Stomach (tissue), 9 donors: ENCODE results near the gene INAVA. TPM values are rescaled to one million over a fixed set of nuclear protein-coding genes. Genes with fewer than 3 reads are reported as not detected.

Experiments
- DNase-seq, 2 donors: peaks; one replicate each; pipeline versions ENCODE4 v3.0.0 to v3.0.0-alpha.2; 2013 to 2019
- H3K27ac ChIP-seq, 5 donors: fragments of 200-600 bp in 4 of 5; sonication (generic) in 4 of 5; one replicate each; pipeline ENCODE4 v1.5.1; 2013 to 2019; ENCODE audit warnings: mild to moderate bottlenecking in 1 of 5, moderate library complexity in 1 of 5
- H3K27me3 ChIP-seq, 3 donors: fragments of 200-600 bp; sonication (generic); one replicate each; pipeline ENCODE4 v1.5.1; 2017 to 2019; ENCODE audit warnings: mixed run types in 1 of 3
- H3K36me3 ChIP-seq, 4 donors: fragments of 200-600 bp; sonication (generic); 1 replicate in 3 of 4; 2 replicates in 1 of 4; pipeline ENCODE4 v1.5.1; 2016 to 2019
- H3K4me1 ChIP-seq, 4 donors: fragments of 200-600 bp; sonication (generic); one replicate each; pipeline ENCODE4 v1.5.1; 2016 to 2019
- H3K4me3 ChIP-seq, 4 donors: fragments of 200-600 bp; sonication (generic) in 3 of 4; one replicate each; pipeline ENCODE4 v1.5.1; 2016 to 2019; ENCODE audit warnings: mild to moderate bottlenecking in 1 of 4
- H3K9me3 ChIP-seq, 4 donors: fragments of 200-600 bp; sonication (generic); one replicate each; pipeline ENCODE4 v1.5.1; 2016 to 2019
- EP300 ChIP-seq: sonication (generic); formaldehyde crosslinking; IDR thresholded peaks from one replicate; pipeline ENCODE4 v1.6.1; 2017; ENCODE audit warnings: antibody characterized with exemption
- POLR2A ChIP-seq, 4 donors: fragments of 450-650 bp; IDR thresholded peaks; one replicate each; pipeline ENCODE4 v1.6.1; 2016; ENCODE audit warnings: antibody characterized with exemption in 4 of 4, control low read depth in 2 of 4, mild to moderate bottlenecking in 1 of 4, moderate library complexity in 1 of 4
- POLR2AphosphoS5 ChIP-seq, 3 donors: sonication (generic); formaldehyde crosslinking; IDR thresholded peaks; one replicate each; pipeline ENCODE4 v1.6.1; 2016; ENCODE audit warnings: antibody characterized with exemption in 3 of 3
- WGBS, 5 donors: extraction: QIAGEN DNeasy Blood & Tissue Kit in 3 of 5; methylation state at CpG; one replicate each; pipeline versions ENCODE4 v1.1.5 to v1.1.7; 2013 to 2018; 5-methylcytosine and 5-hydroxymethylcytosine counted together
- intact Hi-C: fragments of 100-400 bp; cut with DNase I; formaldehyde crosslinking; loops from one replicate; pipeline ENCODE4 v1.15.1; 2023; ENCODE audit warnings: low total_unique reads
- polyA plus RNA-seq, 3 donors: library from polyadenylated mRNA; stranded (reverse); fragments of 200-250 nt; gene quantifications; one replicate each; pipeline ENCODE4 v1.2.3, GENCODE V29; 2013
- total RNA-seq, 5 donors: library from RNA; depleted of rRNA; stranded (reverse); fragments of >200 nt; gene quantifications; one replicate each; pipeline versions ENCODE4 v1.1.0 to v1.2.3, GENCODE V29; 2014 to 2016
- TF ChIP-seq, protein P1 (sequence below), 7 experiments: fragments of 450-650 bp in 4 of 7; fragments of 200-600 bp in 3 of 7; sonication (generic) in 3 of 7; IDR thresholded peaks; one replicate each; pipeline ENCODE4 v1.5.1; 2016 to 2019; ENCODE audit warnings: antibody characterized with exemption in 7 of 7, control low read depth in 2 of 7, mild to moderate bottlenecking in 1 of 7
- donor health status: healthy with polysubstance abuse.
- donor health status: Bipolar disorder and iron deficiency.
- donor health status: healthy.

The INAVA gene
- total and polyA plus RNA-seq, 8 donors = 11.3 to 184 (median 71.4) TPM

DNA sequence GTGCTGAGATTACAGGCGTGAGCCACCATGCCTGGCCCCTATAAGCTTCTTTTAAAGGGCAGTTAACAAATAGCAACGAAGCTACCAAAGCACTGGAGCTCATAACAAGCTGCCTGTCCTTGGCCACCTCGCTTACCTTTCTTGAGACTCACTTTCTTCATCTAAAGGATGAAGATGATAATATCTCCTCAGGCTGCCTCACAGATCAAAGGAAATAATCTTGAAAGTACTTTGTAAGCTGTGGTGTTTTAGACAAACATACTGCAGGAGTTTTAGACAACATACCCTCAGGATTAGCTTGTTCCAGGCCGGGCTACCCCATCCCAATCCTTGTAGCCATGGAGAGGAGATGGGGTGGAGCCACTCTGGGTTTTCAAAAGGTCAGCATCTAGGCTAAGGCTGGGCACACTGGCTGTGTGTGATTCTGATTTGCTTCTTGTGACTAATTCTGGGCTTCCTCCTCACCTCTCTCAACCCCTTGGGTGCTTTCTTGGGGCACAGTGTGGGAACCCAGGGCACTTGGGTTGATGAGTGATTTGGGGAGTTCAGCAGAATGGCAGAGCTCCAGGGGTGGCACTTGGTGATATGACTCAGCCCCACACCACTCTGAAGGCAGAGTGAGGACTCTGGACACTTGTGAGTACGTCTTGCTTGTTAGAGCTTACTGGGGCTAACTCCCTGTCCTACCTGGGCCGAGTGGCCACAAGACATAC, 16.7 kb upstream of the INAVA start:
- TF ChIP-seq EP300 = no peak
- TF ChIP-seq, protein P1, sequence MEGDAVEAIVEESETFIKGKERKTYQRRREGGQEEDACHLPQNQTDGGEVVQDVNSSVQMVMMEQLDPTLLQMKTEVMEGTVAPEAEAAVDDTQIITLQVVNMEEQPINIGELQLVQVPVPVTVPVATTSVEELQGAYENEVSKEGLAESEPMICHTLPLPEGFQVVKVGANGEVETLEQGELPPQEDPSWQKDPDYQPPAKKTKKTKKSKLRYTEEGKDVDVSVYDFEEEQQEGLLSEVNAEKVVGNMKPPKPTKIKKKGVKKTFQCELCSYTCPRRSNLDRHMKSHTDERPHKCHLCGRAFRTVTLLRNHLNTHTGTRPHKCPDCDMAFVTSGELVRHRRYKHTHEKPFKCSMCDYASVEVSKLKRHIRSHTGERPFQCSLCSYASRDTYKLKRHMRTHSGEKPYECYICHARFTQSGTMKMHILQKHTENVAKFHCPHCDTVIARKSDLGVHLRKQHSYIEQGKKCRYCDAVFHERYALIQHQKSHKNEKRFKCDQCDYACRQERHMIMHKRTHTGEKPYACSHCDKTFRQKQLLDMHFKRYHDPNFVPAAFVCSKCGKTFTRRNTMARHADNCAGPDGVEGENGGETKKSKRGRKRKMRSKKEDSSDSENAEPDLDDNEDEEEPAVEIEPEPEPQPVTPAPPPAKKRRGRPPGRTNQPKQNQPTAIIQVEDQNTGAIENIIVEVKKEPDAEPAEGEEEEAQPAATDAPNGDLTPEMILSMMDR (IDR thresholded peaks at IDR 0.05) = no peak
- TF ChIP-seq POLR2A (IDR thresholded peaks at IDR 0.05) = no peak
- no peak for TF ChIP-seq POLR2AphosphoS5 (IDR thresholded peaks at IDR 0.05)
- 65 to 76% (median 73%) methylated on average over 6 of the region's 6 CpGs for WGBS, 5 donors
- Histone ChIP-seq H3K9me3 (no peaks in the 10 kb centered on the region), H3K27ac (no peak overlapping the region), H3K4me1 (peaks cover 9 to 12% (median 10%) of the 10 kb centered on the region in 4 donors), H3K36me3 (no peaks in the 10 kb centered on the region), H3K27me3 (peaks cover 8 to 53% (median 14%) of the 10 kb centered on the region in 3 donors), H3K4me3 (no peak overlapping the region)
- intact Hi-C loops = no loop called here
- no peak for DNase-seq

DNA sequence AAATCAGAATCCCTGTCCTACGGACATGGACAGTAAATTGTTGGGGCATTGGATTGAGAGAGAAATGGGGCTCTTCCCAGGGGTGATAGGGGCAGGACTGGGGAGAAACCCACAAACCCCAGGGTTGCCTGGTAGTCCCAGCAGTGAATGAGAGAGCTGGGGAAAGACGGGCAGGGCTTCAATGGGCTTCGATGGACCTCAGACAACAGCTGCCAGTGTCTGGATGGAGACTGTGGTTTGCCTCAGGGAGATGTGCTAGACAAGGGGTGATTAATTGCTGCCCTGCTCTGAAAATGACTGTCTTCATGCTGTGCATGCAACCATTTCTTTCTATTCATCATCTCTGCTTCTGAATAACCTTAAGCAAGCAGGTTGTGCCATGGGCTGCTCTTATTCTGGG, 14.5 kb upstream of the INAVA start:
- 52 to 66% (median 60%) methylated on average over 3 of the region's 3 CpGs for WGBS, 5 donors
- no peak overlapping the region for H3K4me3 ChIP-seq
- H3K27ac ChIP-seq = no peak overlapping the region
- H3K9me3 ChIP-seq = no peaks in the 10 kb centered on the region
- TF ChIP-seq POLR2A (IDR thresholded peaks at IDR 0.05) (no peak), POLR2AphosphoS5 (IDR thresholded peaks at IDR 0.05) (no peak), EP300 (no peak)
- TF ChIP-seq, protein P1 (IDR thresholded peaks at IDR 0.05) = no peak
- no peaks in the 10 kb centered on the region for H3K36me3 ChIP-seq
- intact Hi-C loops = no loop called here
- H3K27me3 ChIP-seq = peaks cover 0 to 30% (median 0%) of the 10 kb centered on the region in 3 donors
- no peak for DNase-seq
- no peaks in the 10 kb centered on the region for H3K4me1 ChIP-seq

DNA sequence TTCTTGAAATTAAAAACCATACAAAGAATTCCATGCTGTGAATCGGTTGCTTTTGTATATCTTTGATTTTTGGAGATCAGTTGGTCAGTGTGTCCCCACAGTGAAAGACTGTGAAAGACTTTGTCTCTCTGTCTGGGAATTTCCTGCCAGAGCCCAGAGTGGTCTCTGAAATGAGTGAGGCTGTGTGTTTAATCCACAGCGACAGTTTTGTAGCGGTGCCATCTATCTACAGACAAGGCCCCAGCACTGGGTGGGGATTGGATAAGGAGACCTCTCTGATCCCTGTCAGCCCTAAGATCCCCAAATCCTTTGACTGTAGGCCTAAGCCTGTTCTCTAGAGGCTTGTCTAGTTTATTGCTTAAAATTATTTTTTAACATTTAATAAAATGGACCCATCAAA, 11.6 kb upstream of the INAVA start:
- 74 to 88% (median 85%) methylated on average over 3 of the region's 3 CpGs for WGBS, 5 donors
- Histone ChIP-seq H3K4me3 (no peak overlapping the region), H3K36me3 (no peaks in the 10 kb centered on the region), H3K9me3 (no peaks in the 10 kb centered on the region), H3K27ac (no peak overlapping the region), H3K4me1 (no peaks in the 10 kb centered on the region), H3K27me3 (peaks cover 0 to 12% (median 0%) of the 10 kb centered on the region in 3 donors)
- intact Hi-C loops = no loop called here
- peak in 1 of 2 donors; percentile 10 for DNase-seq
- TF ChIP-seq, protein P1 (IDR thresholded peaks at IDR 0.05) = no peak
- no peak for TF ChIP-seq EP300
- no peak for TF ChIP-seq POLR2A (IDR thresholded peaks at IDR 0.05)
- no peak for TF ChIP-seq POLR2AphosphoS5 (IDR thresholded peaks at IDR 0.05)

DNA sequence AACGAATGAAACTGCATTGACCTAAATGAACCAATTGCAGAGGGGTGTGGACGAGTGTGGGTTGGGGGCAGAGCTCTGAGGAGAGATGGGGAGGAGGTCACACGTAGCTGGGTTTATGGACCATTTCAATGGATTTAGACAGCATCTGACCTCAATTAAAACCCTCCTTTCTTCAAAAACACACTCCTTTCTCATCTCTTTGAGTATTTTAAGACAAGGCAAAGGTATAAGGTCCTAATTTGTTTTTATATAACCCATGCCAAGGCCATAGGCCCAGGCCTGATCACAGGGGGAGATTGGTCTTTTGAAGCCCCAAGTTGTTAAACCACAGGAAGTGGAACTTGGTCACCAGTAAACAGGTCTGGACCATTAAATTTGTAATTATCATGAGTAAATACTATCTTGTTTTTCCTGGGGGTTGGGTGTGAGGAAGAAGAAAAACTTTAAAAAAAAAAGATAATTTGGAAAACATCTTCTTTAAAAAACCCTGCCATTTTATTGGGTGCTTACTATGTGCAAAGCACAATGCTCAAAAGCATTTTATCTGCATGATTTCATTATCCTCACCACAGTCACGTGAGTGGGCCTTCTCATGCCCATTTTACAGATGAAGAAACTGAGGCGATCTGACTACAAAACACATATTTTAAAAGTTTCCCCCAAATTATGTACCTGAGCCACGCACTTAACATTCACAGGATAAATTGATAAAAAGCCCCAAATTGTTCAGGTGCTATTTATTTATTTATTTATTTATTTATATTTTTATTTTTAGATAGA, 8.9 kb upstream of the INAVA start:
- Histone ChIP-seq H3K4me1 (peaks cover 0 to 12% (median 6%) of the 10 kb centered on the region in 4 donors), H3K27me3 (peaks cover 0 to 33% (median 3%) of the 10 kb centered on the region in 3 donors), H3K9me3 (no peaks in the 10 kb centered on the region), H3K4me3 (no peak overlapping the region), H3K27ac (no peak overlapping the region), H3K36me3 (no peaks in the 10 kb centered on the region)
- no peak for DNase-seq
- 84 to 92% (median 89%) methylated on average over 6 of the region's 6 CpGs for WGBS, 5 donors
- intact Hi-C loops = no loop called here
- TF ChIP-seq EP300 (no peak), POLR2A (IDR thresholded peaks at IDR 0.05) (no peak), POLR2AphosphoS5 (IDR thresholded peaks at IDR 0.05) (no peak)
- TF ChIP-seq, protein P1 (IDR thresholded peaks at IDR 0.05) = no peak
